GM18870 (cell line): ENCODE data around the gene CD1E.
"Not testable (repeated sequence)": the region's sequence is repeated elsewhere in the genome, so short reads cannot be mapped to it uniquely, and the experiment has no call there.

Experiments used
- ATAC-seq: cut with Tn5 transposase; IDR thresholded peaks from one replicate; pipeline ENCODE4 v1.9.1; 2021; ENCODE audit warnings: moderate library complexity; ENCODE audit not compliant: unreplicated experiment

CD1E gene

DNA sequence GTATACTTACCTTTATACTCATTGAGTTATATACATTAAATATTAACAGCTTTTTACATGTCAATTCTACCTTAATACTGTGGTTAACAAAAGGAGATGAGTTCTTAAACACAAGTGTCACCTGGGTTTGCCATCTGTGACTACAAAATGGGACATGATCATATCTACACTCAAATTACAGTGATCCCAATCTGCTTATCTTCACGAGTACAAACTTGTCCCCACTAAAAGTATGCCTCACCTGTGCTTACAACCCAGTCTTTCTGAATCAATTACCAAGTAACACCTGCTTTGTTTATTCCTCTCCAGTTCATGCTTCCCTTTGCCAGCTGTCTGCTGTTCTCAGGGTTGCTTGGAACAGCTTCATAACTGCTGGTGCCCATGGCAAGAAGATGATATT lies 8.8 kb downstream of the CD1E start:
- ATAC-seq, result no peak

GRCh38 chr1:158362941-158363340 lies 9.2 kb downstream of the CD1E start:
- no peak for ATAC-seq

GRCh38 chr1:158366783-158367182 lies 13.1 kb downstream of the CD1E start:
- ATAC-seq, result no peak

GRCh38 chr1:158371188-158371953 lies 17.7 kb downstream of the CD1E start:
- ATAC-seq, result peak; percentile 96

DNA sequence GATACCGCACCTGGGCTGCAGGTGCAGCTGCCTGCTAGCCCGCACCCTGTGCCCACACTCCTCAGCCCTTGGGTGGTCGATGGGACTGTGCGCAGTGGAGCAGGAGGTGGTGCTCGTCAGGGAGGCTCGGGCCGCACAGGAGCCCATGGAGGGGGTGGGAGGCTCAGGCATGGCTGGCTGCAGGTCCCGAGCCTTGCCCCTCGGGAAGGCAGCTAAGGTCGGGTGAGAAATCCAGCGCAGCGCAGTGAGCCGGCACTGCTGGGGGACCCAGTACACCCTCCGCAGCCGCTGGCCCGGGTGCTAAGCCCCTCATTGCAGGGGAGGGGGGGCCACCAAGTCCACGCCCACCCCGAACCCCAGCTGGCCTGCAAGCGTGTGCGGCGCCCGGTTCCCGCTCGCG lies 20.4 kb downstream of the CD1E start:
- not testable (repeated sequence) for ATAC-seq

DNA sequence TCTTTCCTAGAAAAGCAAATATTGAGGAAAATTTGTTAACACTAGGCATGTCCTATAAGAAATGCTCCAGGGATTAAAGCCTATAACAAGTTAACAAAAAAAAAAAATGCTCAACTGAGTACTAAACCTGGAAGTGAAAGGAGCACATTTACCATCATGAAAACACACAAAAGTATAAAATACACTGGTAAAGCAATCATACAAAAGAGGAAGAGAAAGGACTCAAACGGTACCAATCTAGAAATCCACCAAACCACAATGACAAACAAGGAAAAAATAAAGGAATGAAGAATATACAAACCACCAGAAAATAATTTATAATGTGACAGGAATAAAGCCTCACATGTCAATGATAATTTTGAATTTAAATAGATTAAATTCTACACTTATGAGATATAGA lies 21.2 kb downstream of the CD1E start:
- no peak for ATAC-seq

DNA sequence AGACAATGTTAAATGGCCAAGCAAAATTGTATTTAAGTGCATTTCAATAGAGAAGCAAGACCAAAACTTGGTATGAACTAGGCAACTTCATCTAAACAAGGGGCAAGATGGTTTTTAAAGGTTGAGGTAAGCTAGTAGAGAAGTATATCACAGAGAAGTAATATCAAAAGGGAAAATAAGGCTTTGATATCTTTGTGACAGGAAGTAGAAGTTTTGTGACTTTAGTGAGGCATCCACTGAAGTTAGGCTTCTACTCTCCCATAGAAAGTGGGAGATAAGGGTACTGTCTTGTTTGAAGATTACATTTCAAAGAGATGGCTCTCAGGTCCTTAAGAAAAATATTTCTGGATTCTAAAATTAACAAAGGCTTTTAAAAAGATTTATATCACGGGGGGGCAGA lies 36.6 kb downstream of the CD1E start:
- ATAC-seq, result no peak

DNA sequence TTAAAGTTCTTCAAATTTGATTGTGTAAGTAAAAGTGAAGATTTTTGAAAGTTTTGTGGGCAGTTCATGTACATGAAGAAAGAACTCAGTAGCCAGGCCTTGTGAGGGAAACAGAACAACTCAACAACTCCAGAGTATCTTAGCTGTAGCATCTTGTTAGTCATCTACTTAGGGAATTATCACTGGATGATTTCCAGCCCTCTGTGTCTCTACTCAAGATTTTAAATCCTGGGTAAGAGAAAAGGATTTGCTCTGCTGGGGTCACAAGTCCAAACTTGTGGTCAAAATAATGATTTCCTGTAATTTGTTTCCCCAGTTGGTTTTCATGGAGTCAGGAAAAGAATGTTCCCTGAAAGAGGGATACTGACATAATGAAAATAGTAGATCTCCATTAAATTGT lies 37.4 kb downstream of the CD1E start:
- ATAC-seq, result no peak

DNA sequence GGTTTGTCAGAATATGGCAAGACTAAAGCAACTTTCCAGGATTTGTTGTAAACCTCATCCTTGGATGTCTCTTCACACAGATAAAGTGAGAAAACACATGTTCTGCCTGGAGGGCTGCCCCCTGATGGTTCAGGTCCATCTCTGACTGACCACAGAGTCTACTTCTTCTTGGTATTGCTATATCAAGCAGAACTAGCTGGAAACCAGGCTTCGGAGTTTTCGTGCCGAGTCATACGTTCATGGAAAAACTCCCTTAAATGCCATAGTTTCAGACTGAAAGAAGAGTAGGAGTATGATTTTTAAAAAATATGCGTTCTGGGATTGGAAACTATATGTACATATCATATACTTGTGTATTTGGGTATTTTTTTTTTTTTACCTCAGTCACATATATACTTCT lies 39.8 kb downstream of the CD1E start:
- no peak for ATAC-seq

DNA sequence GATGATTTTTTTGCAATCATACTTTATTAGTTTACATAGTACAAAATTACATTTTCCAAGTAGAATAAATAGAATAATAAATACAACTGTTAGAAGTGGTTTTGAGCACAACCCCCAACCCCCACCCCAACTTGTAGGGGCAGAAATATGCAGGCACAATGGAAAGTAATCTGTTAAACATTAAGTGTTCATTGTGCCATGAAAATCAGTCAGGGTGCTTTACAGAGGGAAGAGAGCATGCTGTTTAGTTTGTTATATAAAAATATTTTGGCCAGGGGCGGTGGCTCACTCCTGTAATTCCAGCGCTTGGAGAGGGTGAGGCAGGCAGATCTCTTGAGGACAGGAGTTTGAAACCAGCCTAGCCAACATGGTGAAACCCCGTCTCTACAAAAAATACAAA lies 43.0 kb downstream of the CD1E start:
- no peak for ATAC-seq

GRCh38 chr1:158398818-158399514 lies 45.3 kb downstream of the CD1E start, which contains the start of gene OR10T2:
Gene OR10T2 (minus strand): TSS chr1:158399466. CDS start chr1:158399466, 0 bp downstream.
- ATAC-seq, result no peak

DNA sequence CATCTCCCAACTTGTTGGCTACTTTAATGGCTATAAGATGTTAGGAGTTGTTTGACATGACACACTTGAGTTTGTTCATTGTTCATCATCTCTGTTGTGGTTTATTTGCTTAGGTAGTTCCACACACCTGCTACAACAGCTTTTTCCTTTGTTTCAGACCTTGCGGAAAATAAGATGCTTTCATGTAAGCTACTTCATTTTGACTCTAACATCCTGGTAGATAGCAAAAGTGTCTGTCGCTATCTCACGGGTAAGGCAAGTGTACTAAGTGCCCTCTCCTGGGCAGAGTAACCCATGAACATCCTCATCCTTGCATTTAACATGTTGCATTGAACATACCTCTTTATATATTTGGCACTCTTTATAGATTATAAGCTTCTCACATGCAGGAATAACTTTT lies 47.2 kb downstream of the CD1E start:
- ATAC-seq, result no peak

- ATAC-seq, result no peak
Measured at GRCh38 chr1:158407092-158407491, 53.4 kb downstream of the CD1E start.
